GM12864 (cell line): ENCODE data around the gene LHX6.

Source experiments
- DNase-seq: peaks from one replicate; pipeline ENCODE4 v3.0.0-alpha.2; 2011; ENCODE audit warnings: low read depth
- H3K4me3 ChIP-seq: 2 replicates; pipeline ENCODE4 v1.5.1; 2011; ENCODE audit warnings: mild to moderate bottlenecking, low read depth, low read length, control low read depth
- TF ChIP-seq, protein P1 (sequence below): IDR thresholded peaks from 2 replicates; pipeline ENCODE4 v1.5.1; 2011; ENCODE audit warnings: low read depth, mild to moderate bottlenecking, moderate library complexity, low read length, control low read depth, inconsistent platforms; ENCODE audit errors: missing control alignments

The LHX6 gene

DNA sequence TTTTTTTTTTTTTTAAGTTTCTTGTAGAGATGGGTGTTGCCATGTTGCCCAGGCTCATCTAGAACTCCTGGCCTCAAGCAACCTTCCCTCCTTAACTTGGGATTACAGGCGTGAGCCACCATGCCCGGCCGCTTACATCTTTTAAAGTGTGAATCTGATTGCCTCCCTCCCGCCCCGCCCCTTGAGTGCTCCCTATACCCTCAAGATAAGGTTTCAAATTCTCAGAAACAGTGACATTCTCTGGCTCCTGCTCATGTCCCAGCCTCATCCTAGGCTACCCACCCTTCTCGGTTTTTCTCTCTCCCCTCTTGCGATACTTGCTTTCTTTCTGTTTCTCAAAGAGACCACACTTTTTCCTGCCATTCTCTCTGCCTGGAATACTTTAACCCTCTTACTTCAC lies 56.6 kb downstream of the LHX6 start:
- TF ChIP-seq, protein P1, sequence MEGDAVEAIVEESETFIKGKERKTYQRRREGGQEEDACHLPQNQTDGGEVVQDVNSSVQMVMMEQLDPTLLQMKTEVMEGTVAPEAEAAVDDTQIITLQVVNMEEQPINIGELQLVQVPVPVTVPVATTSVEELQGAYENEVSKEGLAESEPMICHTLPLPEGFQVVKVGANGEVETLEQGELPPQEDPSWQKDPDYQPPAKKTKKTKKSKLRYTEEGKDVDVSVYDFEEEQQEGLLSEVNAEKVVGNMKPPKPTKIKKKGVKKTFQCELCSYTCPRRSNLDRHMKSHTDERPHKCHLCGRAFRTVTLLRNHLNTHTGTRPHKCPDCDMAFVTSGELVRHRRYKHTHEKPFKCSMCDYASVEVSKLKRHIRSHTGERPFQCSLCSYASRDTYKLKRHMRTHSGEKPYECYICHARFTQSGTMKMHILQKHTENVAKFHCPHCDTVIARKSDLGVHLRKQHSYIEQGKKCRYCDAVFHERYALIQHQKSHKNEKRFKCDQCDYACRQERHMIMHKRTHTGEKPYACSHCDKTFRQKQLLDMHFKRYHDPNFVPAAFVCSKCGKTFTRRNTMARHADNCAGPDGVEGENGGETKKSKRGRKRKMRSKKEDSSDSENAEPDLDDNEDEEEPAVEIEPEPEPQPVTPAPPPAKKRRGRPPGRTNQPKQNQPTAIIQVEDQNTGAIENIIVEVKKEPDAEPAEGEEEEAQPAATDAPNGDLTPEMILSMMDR: no peak
- DNase-seq: no peak

DNA sequence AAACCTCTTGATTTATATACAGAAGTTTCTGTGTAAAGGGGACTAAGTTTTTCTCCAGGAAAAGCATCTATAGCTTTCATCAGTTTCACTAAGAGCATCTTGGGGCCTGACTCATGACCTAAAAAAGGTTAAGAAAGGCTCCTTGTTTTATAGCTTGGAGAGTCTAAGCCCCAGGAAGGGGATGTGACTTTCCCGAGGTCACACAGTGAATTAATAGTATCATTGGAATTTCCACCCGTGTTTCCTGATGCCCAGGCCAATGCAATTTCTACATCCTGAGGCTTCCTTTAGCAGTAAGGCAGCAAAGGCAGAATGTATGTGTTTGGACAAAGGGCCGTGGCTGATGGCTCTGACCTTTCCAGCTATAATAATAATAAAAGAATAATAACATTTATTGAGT lies 60.4 kb downstream of the LHX6 start:
- TF ChIP-seq, protein P1: no peak
- no peak for DNase-seq
- H3K4me3 ChIP-seq: no peak overlapping the region

More for the DNA sequence above, 56.6 kb downstream of the LHX6 start:
- H3K4me3 ChIP-seq: no peak overlapping the region

DNA sequence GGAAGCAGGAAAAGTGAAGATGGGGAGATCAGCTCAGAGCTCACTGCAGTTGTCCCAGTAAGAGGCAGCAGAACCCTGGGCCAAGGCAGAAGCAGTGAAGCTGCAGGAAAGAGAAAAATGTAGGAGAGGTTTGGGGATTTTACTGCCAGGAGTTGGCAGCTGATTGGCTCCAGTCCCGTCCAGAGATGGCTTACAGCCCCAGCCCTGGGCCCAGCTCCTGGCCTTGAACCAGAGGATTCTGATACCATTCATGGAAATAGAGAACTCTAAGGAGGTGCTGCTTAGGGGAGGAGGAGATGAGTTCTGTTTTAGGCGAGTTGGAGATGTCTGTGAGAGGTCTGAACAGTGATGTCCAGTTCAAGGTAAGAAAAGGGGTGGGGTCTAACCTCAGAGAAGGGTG lies 64.5 kb downstream of the LHX6 start:
- TF ChIP-seq, protein P1: no peak
- no peak overlapping the region for H3K4me3 ChIP-seq

DNA sequence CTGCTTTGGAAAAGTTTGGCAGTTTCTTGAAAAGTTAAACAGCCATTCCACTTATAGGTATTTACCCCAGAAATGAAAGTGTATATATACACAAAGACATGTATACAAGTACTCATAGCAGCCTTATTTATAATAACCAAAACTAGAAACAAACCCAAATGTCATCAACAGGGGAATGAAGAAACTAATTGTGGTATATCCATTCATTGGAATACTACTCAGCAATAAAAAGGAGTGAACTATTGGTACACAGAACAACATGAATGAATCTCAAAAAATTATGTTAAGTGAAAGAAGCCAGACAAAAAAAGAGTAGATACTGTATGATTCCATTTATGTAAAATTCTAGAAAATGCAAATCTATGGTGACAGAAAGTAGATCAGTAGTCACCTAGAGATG lies 66.3 kb downstream of the LHX6 start:
- TF ChIP-seq, protein P1: no peak
- no peak overlapping the region for H3K4me3 ChIP-seq
- DNase-seq: no peak

More for the DNA sequence above, 64.5 kb downstream of the LHX6 start:
- DNase-seq: no peak

DNA sequence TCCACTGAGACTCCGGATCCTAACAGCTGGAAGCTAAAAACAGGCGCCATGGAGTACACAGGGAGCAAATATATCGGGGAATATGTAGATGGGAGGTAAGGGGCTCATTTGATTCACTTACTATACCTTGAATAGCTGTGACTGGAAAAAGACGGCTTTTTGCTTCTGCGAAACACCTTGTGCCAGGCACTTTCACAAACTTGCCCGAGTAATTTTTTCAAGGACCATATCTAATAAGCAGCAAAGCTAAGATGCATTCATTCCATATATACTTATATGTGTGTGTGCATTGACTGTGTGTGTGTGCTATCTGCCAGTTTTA lies 68.9 kb downstream of the LHX6 start:
- TF ChIP-seq, protein P1: no peak
- no peak for DNase-seq
- peak overlapping the region; percentile 37 for H3K4me3 ChIP-seq

DNA sequence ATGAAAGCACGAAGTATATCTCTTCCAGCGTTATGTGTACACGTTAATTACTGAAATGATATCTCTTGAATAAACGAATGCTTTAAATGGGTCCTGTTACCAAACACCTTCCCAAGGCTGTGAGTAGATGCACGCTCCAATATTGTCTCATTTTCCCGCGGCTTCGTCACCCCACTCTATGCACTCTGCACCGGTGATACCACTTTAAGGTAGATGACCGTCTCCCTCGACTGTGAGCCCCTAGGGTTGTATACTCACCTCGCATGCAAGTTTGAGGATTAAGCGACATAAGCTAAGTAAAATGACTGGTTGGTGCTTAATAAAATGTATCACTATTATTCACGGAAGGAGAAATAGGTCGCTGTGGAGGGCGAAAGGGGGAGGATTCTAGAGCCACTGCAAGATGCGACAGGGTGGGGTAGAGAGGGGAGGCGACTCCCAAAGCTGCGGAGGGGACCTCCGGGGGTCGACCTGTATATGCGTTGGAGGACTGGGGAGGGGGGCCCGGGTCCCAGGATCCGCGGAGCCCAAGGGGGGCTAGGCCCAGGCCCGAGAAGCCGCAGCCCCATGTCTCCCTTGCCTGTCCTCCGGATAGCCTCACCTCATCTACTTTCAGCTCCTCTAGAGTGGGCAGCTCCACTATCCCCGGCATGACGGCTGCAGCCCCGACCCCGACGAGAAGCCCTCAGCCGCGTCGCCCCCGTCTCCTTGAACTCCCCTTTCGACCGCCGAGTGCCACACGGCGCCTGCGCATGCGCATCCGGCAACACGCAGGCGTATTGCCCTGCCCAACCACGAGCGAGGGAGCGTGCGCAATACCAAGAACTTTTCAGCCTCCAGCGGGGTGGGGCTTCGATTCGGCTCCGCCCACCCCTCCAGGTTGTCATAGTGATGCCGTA lies 69.5 kb downstream of the LHX6 start, which contains the start of the genes MORN5 and NDUFA8:
TSS of gene MORN5 (plus strand) at position 883 of the 899 bp plus-strand sequence. CDS start 65 bp downstream, outside the sequence.
TSS of gene NDUFA8 (minus strand) at position 754 of the 899 bp plus-strand sequence. CDS start at position 652, 102 bp downstream.
- peak; percentile 86 for DNase-seq
- peak within 1 kb of the TSS; percentile 90 for H3K4me3 ChIP-seq
- TF ChIP-seq, protein P1: no peak
